Measurements from ENCODE around the gene FLT4.

FLT4 gene

GRCh38 chr5:180640861-180641565 lies 8.4 kb downstream of the FLT4 start:
- no peak for FAIRE-seq

GRCh38 chr5:180640611-180640860 lies 8.9 kb downstream of the FLT4 start:
- FAIRE-seq, result no peak

- no peak for FAIRE-seq
Observed at GRCh38 chr5:180639741-180640610, 9.4 kb downstream of the FLT4 start.

GRCh38 chr5:180639287-180639686 lies 10.1 kb downstream of the FLT4 start:
- no peak for FAIRE-seq

GRCh38 chr5:180637962-180638680 lies 11.3 kb downstream of the FLT4 start:
- no peak for FAIRE-seq

- FAIRE-seq, result no peak
Observed at GRCh38 chr5:180636403-180637075, 12.9 kb downstream of the FLT4 start.

- no peak for FAIRE-seq
Observed at GRCh38 chr5:180636016-180636402, 13.4 kb downstream of the FLT4 start.

- FAIRE-seq, result no peak
Observed at GRCh38 chr5:180633283-180634177, 15.9 kb downstream of the FLT4 start.

- FAIRE-seq, result no peak
Observed at GRCh38 chr5:180632768-180633167, 16.6 kb downstream of the FLT4 start.

GRCh38 chr5:180631549-180632383 lies 17.6 kb downstream of the FLT4 start:
- FAIRE-seq, result no peak

- no peak for FAIRE-seq
Observed at GRCh38 chr5:180630426-180630825, 19.0 kb downstream of the FLT4 start.

GRCh38 chr5:180629831-180630382 lies 19.5 kb downstream of the FLT4 start:
- no peak for FAIRE-seq

- FAIRE-seq, result no peak
Observed at GRCh38 chr5:180628827-180629750, 20.3 kb downstream of the FLT4 start.

GRCh38 chr5:180628211-180628610 lies 21.2 kb downstream of the FLT4 start:
- no peak for FAIRE-seq

- FAIRE-seq, result no peak
Observed at GRCh38 chr5:180627386-180628120, 21.8 kb downstream of the FLT4 start.

GRCh38 chr5:180626661-180627385 lies 22.6 kb downstream of the FLT4 start:
- no peak for FAIRE-seq

- FAIRE-seq, result no peak
Observed at GRCh38 chr5:180625791-180626660, 23.4 kb downstream of the FLT4 start.
